GM23338 (cell line): Measurements from ENCODE around the gene TICRR. TPM values are rescaled to one million over a fixed set of nuclear protein-coding genes. Genes with fewer than 3 reads are reported as not detected.

Source experiments
- ATAC-seq: fragments of 200-7000 bp; cut with Tn5 transposase; 3 replicates; pipeline ENCODE4 v1.9.1; 2020
- DNase-seq: peaks from one replicate; pipeline ENCODE4 v3.0.0-alpha.2; 2015; ENCODE audit warnings: low spot score
- H2AFZ ChIP-seq: fragments of 200-600 bp; sonication (generic); 2 replicates; pipeline ENCODE4 v1.8.0; 2016; ENCODE audit warnings: antibody characterized with exemption, mild to moderate bottlenecking, moderate library complexity
- H3F3A ChIP-seq: fragments of 200-600 bp; sonication (generic); replicated peaks from 2 replicates; pipeline ENCODE4 v1.8.0; 2017; ENCODE audit warnings: antibody characterized with exemption, mixed run types, low read depth
- H3K27ac ChIP-seq: fragments of 200-600 bp; sonication (generic); 2 replicates; pipeline ENCODE4 v1.6.1; 2016; ENCODE audit warnings: low read depth
- H3K27me3 ChIP-seq: fragments of 200-600 bp; sonication (generic); 2 replicates; pipeline ENCODE4 v1.8.0; 2016; ENCODE audit warnings: mild to moderate bottlenecking, mixed run types, moderate library complexity; ENCODE audit not compliant: insufficient read depth
- H3K36me3 ChIP-seq: fragments of 200-600 bp; sonication (generic); 2 replicates; pipeline ENCODE4 v1.8.0; 2016; ENCODE audit warnings: mild to moderate bottlenecking; ENCODE audit not compliant: insufficient read depth
- H3K4me1 ChIP-seq: fragments of 200-600 bp; sonication (generic); 2 replicates; pipeline ENCODE4 v1.8.0; 2016; ENCODE audit warnings: mild to moderate bottlenecking, moderate library complexity; ENCODE audit not compliant: insufficient read depth
- H3K4me2 ChIP-seq: fragments of 200-600 bp; sonication (generic); 2 replicates; pipeline ENCODE4 v1.7.1; 2017; ENCODE audit warnings: mixed run types
- H3K4me3 ChIP-seq: fragments of 200-600 bp; sonication (generic); 2 replicates; pipeline ENCODE4 v1.6.1; 2016; ENCODE audit warnings: mixed run types
- H3K79me2 ChIP-seq: fragments of 200-600 bp; sonication (generic); replicated peaks from 2 replicates; pipeline ENCODE4 v1.8.0; 2017; ENCODE audit warnings: mild to moderate bottlenecking; ENCODE audit not compliant: insufficient read depth
- H3K9me2 ChIP-seq: fragments of 200-600 bp; sonication (generic); 2 replicates; pipeline ENCODE4 v1.8.0; 2017; ENCODE audit not compliant: insufficient read depth
- H4K20me1 ChIP-seq: fragments of 200-600 bp; sonication (generic); replicated peaks from 2 replicates; pipeline ENCODE4 v1.8.0; 2017; ENCODE audit warnings: mild to moderate bottlenecking; ENCODE audit not compliant: insufficient read depth
- H3K27ac Mint-ChIP-seq: 2 replicates; pipeline ENCODE4 v1.8.0; 2020; ENCODE audit warnings: inconsistent platforms, mild to moderate bottlenecking, moderate library complexity, mixed read lengths
- H3K27me3 Mint-ChIP-seq: 3 replicates; pipeline ENCODE4 v1.8.0; 2022; ENCODE audit warnings: low read depth, mild to moderate bottlenecking, moderate library complexity, mixed read lengths, inconsistent platforms; ENCODE audit not compliant: insufficient read depth, poor library complexity
- H3K36me3 Mint-ChIP-seq: 3 replicates; pipeline ENCODE4 v1.8.0; 2021; ENCODE audit warnings: low read depth, mild to moderate bottlenecking, inconsistent platforms, moderate library complexity, mixed read lengths
- H3K4me1 Mint-ChIP-seq: 3 replicates; pipeline ENCODE4 v1.8.0; 2020; ENCODE audit warnings: mild to moderate bottlenecking, inconsistent platforms, mixed read lengths
- H3K4me3 Mint-ChIP-seq: 3 replicates; pipeline ENCODE4 v1.8.0; 2021; ENCODE audit warnings: moderate library complexity, mild to moderate bottlenecking, inconsistent platforms, mixed read lengths
- H3K9me3 Mint-ChIP-seq: 3 replicates; pipeline ENCODE4 v1.8.0; 2020; ENCODE audit warnings: moderate library complexity, mild to moderate bottlenecking, inconsistent platforms, mixed read lengths
- CTCF ChIP-seq, 2 experiments: fragments of 200-600 bp in 1 of 2; sonication (generic) in 1 of 2; conservative IDR thresholded peaks; 2 replicates each; pipeline versions ENCODE4 v1.5.1 to v1.6.1; 2016 to 2017; ENCODE audit warnings: antibody characterized with exemption in 2 of 2, low read depth in 2 of 2, mild to moderate bottlenecking in 2 of 2, moderate library complexity in 1 of 2
- EZH2 ChIP-seq: fragments of 200-600 bp; sonication (generic); IDR thresholded peaks from one replicate; pipeline ENCODE4 v1.8.0; 2017; ENCODE audit warnings: antibody characterized with exemption, mild to moderate bottlenecking, low read depth; ENCODE audit not compliant: unreplicated experiment
- JUNB ChIP-seq: IDR thresholded peaks from one replicate; pipeline ENCODE4 v1.6.1; 2016; ENCODE audit warnings: antibody characterized with exemption; ENCODE audit not compliant: unreplicated experiment
- NANOG ChIP-seq: IDR thresholded peaks from 2 replicates; pipeline ENCODE4 v1.6.1; 2016; ENCODE audit warnings: antibody characterized with exemption, borderline replicate concordance
- ZNF462 ChIP-seq: fragments of 250-450 bp; sonication (Bioruptor Pico); IDR thresholded peaks from 2 replicates; pipeline ENCODE4 v1.5.0; 2020; ENCODE audit warnings: mild to moderate bottlenecking, moderate library complexity
- polyA plus RNA-seq: library from polyadenylated mRNA; unstranded; fragments of >200 nt; fragmentation: Nextera tagmentation; extraction: Ambion mirVana; gene quantifications from 2 replicates; pipeline ENCODE4 v1.2.1, GENCODE V29; 2016
- total RNA-seq: library from RNA; depleted of rRNA; stranded (reverse); fragments of >200 nt; shearing (Covaris generic); gene quantifications from 2 replicates; pipeline ENCODE4 v1.2.3, GENCODE V29; 2014
- TF ChIP-seq, protein P1 (sequence below): IDR thresholded peaks from 2 replicates; pipeline ENCODE4 v1.6.1; 2016; ENCODE audit warnings: antibody characterized with exemption
- TF ChIP-seq, protein P2 (sequence below): IDR thresholded peaks from one replicate; pipeline ENCODE4 v1.6.1; 2018; ENCODE audit warnings: antibody characterized with exemption; ENCODE audit not compliant: unreplicated experiment

Gene TICRR
- total and polyA plus RNA-seq, 2 experiments from 2014 or later, result 11.2 to 42.3 TPM

- H3K79me2 ChIP-seq, result no peaks in the 10 kb centered on the region; the same call in 1 of the 2 replicates
- H3K9me2 ChIP-seq, result no peaks in the 10 kb centered on the region
- no peaks in the 10 kb centered on the region for H3K9me3 Mint-ChIP-seq
- H3K27me3 Mint-ChIP-seq, result peaks cover 10% of the 10 kb centered on the region
- no peak overlapping the region for H3K27ac ChIP-seq
- TF ChIP-seq, protein P1, sequence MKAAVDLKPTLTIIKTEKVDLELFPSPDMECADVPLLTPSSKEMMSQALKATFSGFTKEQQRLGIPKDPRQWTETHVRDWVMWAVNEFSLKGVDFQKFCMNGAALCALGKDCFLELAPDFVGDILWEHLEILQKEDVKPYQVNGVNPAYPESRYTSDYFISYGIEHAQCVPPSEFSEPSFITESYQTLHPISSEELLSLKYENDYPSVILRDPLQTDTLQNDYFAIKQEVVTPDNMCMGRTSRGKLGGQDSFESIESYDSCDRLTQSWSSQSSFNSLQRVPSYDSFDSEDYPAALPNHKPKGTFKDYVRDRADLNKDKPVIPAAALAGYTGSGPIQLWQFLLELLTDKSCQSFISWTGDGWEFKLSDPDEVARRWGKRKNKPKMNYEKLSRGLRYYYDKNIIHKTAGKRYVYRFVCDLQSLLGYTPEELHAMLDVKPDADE, result no peak
- no peak for TF ChIP-seq NANOG
- no peak for DNase-seq
- no peaks in the 10 kb centered on the region for H3F3A ChIP-seq
- H4K20me1 ChIP-seq, result peaks cover 24% of the 10 kb centered on the region
- no peak overlapping the region for H3K27ac Mint-ChIP-seq
- no peaks in the 10 kb centered on the region for H3K4me1 ChIP-seq
- no peaks in the 10 kb centered on the region for H3K4me1 Mint-ChIP-seq
- H3K4me2 ChIP-seq, result no peak overlapping the region
- no peak overlapping the region for H3K4me3 ChIP-seq
- H2AFZ ChIP-seq, result no peak overlapping the region
- H3K36me3 Mint-ChIP-seq, result peaks cover 94% of the 10 kb centered on the region
- ATAC-seq, result no peak
- no peak overlapping the region for H3K4me3 Mint-ChIP-seq
- H3K27me3 ChIP-seq, result no peaks in the 10 kb centered on the region
- H3K36me3 ChIP-seq, result peaks cover 85% of the 10 kb centered on the region
Measured at GRCh38 chr15:89621547-89621946, 46.3 kb downstream of the TICRR start.

DNA sequence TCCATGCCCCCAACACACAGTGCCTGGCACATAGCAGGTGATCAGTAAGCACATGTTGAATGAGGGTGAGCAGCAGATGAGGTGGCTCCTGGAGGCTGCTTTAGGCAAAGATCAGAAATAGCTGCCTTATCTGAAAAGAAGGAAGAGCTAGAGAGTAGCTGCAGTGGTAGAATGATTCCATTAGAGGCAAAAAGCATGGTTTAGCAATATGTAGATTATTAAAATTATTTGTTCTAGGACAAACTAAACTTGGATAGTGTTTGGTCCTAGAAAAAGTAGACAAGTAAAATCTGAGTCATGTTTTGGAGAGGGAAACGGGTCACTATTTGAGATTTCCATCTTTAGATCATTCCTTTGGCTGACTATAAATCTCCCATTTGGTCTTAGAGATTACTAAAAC, 47.9 kb downstream of the TICRR start:
- Mint-ChIP-seq H3K4me3 (no peak overlapping the region), H3K36me3 (peaks cover 96% of the 10 kb centered on the region), H3K4me1 (no peaks in the 10 kb centered on the region), H3K27ac (no peak overlapping the region), H3K27me3 (peaks cover 13% of the 10 kb centered on the region), H3K9me3 (no peaks in the 10 kb centered on the region)
- H3K9me2 ChIP-seq, result no peaks in the 10 kb centered on the region
- no peak overlapping the region for H3K4me3 ChIP-seq
- peaks cover 4% of the 10 kb centered on the region; the same call in 1 of the 2 replicates for H3K79me2 ChIP-seq
- ATAC-seq, result no peak
- no peak overlapping the region for H2AFZ ChIP-seq
- no peak overlapping the region for H3K4me2 ChIP-seq
- H3K36me3 ChIP-seq, result peaks cover 87% of the 10 kb centered on the region
- H3K27ac ChIP-seq, result no peak overlapping the region
- peaks cover 27% of the 10 kb centered on the region for H4K20me1 ChIP-seq
- H3K4me1 ChIP-seq, result no peaks in the 10 kb centered on the region
- DNase-seq, result no peak
- H3K27me3 ChIP-seq, result no peaks in the 10 kb centered on the region
- H3F3A ChIP-seq, result peaks cover 3% of the 10 kb centered on the region; the same call in 1 of the 2 replicates
- TF ChIP-seq NANOG, result no peak
- TF ChIP-seq, protein P1, result no peak
- TF ChIP-seq CTCF (conservative IDR thresholded peaks at IDR 0.05; ENCODE audit: low read depth in 2 of 2), result no peak
- no peak for TF ChIP-seq JUNB
- TF ChIP-seq, protein P2, sequence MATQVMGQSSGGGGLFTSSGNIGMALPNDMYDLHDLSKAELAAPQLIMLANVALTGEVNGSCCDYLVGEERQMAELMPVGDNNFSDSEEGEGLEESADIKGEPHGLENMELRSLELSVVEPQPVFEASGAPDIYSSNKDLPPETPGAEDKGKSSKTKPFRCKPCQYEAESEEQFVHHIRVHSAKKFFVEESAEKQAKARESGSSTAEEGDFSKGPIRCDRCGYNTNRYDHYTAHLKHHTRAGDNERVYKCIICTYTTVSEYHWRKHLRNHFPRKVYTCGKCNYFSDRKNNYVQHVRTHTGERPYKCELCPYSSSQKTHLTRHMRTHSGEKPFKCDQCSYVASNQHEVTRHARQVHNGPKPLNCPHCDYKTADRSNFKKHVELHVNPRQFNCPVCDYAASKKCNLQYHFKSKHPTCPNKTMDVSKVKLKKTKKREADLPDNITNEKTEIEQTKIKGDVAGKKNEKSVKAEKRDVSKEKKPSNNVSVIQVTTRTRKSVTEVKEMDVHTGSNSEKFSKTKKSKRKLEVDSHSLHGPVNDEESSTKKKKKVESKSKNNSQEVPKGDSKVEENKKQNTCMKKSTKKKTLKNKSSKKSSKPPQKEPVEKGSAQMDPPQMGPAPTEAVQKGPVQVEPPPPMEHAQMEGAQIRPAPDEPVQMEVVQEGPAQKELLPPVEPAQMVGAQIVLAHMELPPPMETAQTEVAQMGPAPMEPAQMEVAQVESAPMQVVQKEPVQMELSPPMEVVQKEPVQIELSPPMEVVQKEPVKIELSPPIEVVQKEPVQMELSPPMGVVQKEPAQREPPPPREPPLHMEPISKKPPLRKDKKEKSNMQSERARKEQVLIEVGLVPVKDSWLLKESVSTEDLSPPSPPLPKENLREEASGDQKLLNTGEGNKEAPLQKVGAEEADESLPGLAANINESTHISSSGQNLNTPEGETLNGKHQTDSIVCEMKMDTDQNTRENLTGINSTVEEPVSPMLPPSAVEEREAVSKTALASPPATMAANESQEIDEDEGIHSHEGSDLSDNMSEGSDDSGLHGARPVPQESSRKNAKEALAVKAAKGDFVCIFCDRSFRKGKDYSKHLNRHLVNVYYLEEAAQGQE, result no peak
- TF ChIP-seq ZNF462 (CRISPR knock-in tag), result no peak
- TF ChIP-seq EZH2, result no peak
